ENCODE results near the gene FCHSD2.
A peak's percentile ranks its signal among the peaks of the same experiment; 100 is the strongest.
"Not testable (repeated sequence)": the region's sequence is repeated elsewhere in the genome, so short reads cannot be mapped to it uniquely, and the experiment has no call there.

Gene FCHSD2

DNA sequence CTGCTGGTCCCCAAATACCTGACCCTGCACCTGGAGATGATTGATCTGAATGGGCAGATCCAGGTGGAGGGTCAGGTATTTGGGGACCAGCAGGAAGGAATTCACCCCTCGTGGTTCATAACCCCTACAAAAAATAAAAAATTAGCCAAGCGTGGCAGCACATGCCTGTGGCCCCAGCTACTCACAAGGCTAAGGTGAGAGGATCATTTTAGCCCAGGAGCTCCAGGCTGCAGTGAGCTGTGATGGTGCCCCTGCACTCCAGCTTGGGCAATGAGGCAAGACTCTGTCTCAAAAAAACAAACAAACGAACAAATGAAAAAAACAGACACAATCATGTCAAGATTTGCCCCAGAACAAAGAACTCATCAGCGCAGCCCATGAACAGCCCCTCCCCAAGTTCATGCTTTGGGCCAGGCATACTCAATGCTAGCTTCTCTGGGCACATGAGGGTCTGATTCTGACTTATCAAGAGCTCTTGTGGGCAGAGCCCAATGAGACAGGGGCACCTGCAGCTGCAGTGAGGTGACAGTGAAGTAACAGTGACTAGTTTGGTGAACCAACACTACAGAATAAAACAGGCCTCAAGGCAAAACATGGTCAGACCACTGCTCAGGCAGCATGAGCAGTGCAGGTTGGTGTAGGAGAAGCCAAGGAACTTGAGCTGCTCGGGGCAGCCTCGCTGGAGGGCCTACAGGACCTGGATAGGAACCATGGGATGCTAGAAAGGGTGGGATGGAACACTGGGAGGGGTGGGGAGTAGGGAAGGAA lies 10.2 kb upstream of the FCHSD2 start:
- no peak for DNase-seq

DNA sequence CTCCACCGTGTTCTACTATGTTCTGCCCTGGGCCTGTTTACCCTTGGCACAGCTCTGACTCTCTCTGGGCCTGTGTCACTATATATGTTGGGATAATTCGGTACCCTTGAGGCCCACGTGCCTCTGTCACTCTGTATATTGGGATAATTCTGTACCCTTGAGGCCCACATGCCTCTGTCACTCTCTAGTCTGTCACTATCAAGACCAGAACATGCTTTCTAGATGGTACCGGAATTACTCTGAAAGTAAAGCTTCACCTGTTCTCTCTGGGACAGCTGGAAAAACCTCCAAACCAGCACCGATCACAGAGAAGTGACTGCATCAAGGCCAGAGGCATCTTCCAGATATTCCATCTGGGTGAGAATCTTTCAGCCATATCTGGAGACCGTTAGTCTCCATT lies 9.3 kb upstream of the FCHSD2 start:
- DNase-seq, result no peak

DNA sequence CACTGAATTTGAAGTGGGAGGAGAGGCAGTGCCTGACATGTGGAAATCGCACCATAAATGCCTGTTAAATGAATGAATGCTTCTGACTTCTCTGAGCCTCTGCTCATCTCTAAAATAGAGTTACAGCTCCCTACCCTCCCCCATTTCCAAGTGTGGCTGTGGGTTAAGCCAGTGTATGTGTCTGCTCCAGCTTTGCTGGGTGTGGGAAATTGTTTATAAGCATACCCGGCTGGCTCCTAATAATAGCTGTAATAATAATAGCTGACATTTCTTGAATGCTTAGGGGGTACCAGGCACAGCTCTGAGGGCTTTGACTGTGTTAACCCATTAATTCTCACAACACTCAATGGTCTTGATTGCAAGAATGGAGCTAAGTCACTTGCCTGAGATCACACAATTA lies 7.0 kb upstream of the FCHSD2 start:
- DNase-seq, result no peak

DNA sequence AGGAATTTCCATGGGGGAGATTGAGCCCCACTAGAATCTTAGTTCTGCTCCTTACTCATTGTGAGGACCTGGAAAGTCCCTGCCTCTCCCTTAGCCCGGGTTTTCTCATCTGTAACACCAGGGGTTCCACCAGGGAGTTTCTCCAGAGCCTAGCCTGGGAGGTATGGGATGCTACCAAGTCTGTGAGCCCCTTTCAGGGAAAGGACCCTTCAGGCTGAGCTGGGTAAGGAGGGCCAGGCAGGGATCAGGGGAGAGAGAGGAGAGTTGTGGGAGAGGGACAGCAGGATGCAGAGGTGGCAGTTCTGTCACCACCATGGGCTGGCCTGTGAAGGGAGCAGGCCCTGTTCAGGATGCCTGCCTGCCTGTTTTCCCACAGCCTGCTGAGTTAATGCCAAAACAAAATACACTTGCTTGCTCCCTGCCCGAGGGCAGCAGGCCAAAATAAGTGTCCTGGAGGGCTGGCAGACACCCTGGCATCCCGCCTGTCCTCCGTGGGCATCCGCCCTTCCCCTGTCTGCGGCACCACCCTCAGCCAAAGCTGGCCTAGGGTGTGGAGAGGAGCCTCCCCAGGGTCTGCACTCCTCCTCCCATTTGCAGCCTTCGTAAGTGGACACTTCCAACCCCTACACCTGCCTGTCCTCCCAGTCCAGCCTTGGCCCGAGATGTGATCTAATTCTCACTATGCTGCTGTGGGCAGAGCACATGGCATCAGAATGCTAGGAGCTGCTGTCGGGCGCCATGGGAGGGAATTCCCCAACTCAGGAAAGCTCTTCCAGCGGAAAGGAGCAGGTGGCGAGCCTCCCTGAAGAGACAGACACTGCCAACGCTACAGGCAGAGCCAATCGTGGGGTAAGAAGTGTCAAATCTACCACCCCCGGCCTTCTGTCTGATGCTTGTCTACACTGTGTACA lies 5.9 kb upstream of the FCHSD2 start:
- peak in 30 of 56 donors; percentile 14 to 72 (median 45) for DNase-seq

DNA sequence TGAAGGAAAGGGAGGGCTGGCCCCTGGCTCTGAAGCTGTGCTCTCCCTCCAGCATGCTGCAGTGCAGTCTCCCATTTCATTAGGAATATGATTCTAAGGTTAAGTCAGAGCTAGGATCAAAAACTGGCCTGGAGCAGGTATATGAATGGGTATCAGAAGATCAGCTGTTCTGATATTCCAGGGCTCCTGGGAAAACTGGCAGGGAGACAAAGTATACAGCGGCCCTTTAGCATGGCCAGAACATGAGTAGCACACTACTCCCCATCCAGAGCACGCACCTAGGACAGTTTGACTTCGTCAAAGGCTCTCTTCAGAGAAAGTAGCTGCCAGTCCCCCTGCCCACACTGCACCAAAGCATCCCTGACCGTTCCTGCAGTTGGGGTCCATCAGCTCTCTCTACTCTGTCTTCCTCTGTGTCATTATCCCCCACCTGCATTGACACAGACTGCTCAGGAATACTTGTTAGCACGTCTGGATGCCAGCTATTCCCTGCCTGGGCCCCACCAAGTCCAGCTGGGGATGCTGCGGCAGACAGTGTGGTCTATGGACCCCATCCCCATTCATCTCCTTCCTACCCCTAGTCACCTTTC lies 4.0 kb upstream of the FCHSD2 start:
- DNase-seq, result no peak

DNA sequence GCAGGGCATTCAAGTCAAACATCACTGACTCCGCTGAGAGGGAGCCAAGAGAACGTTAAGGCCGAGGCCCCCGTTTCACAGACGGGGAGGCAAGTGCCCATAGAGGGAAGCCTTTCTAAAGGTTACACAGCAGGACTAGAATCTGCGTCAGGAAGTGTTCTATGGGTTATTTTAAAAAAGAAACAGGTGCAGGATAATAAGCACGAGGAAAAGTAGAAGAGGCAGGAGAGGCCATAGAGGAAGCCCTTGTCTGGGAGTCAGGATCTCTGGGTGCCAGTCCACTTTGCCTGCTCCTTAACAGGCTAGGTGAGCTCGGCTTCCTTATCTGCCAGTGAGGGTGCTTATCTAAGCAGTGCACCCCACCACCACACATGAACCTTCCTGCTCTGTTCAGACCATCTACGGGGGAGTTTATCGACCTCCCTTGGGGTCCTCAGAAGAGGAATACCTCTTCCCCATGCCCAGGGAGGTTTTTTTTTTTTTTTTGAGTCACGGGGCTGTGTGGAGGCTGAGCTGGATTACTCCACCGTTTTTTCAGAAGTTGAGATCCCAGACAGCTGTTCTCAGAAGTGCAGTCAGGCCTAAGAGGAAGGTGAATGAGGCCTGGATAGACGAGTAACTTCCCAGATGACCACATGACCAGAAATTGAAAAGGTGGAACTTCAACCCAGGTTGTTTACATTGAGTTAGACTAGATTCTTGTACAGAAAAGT lies 1.2 kb upstream of the FCHSD2 start:
- DNase-seq, result peak in 1 of 56 donors; percentile 9

DNA sequence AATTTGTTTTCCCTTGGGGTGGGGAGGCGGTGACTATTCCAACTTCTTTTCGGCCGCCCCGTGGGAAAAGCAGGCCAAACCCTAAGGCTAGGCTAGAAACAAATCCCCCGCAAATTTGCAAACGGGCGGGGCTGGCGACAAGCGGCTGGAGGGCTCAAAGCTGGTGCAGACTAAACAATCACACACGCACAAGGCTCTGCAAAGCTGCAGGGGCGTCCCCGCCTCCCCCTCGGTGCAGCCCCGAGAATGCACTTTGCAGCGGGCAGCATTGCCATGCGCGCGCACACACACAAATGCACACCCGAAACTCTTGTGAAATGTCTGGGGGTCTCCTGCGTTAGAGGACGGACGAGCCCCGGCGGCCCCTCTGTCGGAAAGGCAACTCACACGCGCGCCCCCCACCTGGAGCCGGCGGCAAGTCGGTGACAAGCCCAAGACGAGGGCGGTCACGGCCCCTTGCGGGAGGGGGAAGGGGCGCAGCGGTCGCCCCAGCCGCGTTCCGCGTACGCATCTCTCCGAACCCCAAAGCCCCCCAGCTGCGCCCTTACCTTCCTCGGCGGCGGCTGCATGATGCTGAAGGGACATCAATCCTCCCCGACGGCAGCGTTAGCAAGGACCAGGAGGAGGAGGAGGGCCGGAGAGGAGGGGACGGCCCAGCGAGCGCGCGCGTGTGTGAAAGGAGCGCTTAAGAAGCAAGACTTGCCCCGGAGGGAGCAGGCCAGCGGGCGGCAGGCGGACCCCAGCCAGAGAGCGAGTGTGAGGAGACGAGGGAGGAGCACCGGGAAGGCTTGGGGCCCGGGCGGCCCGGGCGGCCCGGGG lies 600 bp downstream of the FCHSD2 start:
- DNase-seq, result peak in 37 of 56 donors; percentile 33 to 82 (median 69)

DNA sequence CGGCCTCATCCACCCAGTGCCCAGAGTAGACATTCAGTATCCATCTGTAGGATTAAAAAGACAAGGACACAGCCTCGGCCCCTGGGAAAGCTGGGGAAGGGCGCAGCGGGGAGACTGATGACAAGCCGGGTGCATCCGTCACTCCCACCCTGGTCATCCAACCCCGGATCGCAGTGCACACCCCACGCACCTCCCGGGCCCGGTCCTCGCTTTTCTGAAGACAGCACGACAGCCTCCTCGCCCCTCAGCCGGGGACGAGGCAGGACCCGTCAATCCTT lies 1.1 kb downstream of the FCHSD2 start:
- peak in 12 of 56 donors; percentile 25 to 68 (median 52) for DNase-seq

DNA sequence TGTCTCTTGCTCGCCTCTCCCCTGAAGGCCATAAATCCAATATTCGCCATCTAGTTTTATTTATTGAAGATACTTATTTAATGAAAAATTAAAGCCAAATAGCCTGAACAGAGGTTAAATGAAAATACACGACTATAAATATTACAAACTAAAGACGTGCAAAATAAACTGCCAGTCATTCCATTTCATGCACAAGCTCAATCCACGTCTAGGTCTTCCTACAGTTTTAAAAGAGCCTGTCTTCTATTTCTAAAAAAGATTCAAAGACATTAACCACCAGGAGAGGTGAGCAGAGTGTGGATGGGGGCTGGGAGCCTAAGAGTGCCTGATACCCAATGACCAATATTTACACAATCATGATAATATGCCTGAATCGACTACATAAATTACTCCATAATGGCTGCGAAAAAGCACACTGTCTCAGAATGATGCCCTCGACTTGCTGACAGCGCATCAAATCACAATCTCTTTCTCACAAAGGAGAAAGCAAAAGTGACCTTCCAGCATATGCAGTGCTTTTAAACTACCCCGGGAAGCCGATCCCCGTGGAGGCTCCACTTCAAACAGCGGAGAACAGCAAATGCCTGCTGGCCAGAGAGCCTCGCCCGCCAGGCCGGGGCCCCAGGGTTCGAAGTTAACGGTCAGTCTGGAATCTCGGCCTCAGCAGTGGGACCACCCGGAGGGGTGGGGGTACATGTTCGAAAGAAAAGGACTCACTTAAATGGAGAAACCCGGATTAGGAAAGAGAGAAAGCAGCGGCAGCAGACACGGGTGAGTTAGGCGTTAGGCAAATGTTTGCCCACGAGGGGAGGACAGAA lies 1.7 kb downstream of the FCHSD2 start:
- DNase-seq, result peak in 15 of 56 donors; percentile 25 to 66 (median 43)

DNA sequence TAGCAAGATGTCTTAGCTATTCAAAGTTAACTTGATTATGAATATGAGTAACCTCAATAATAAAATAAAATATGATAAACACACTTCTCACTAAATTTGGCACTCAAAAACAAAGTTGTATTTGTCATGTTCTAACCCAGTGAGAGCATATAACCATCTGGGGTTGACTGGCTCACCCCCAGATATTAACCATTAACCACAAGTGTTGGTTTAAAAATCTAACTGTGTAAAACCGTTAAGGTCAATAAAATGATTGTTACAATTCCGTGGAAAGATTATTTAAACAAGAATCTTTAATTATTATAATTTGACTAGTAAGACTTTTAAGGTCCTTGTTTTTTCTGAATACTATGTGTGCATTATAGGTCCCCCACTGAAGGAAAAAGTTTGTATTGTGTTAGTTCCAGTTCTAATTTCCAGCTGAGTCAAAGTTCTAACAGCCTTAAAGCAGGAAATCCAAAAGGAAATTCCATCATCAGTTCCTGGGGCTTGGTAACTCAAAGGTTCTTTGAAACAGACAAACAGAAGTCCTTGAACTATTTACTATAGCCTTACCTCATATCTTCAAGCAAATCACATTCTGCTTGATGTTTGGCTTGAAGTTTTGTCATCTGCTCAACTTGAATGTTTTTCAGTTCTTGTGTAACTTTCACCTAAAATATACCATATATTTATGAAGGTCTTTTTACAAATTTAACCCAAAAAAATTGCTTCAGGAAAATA lies 2.5 kb downstream of the FCHSD2 start:
- no peak for DNase-seq

DNA sequence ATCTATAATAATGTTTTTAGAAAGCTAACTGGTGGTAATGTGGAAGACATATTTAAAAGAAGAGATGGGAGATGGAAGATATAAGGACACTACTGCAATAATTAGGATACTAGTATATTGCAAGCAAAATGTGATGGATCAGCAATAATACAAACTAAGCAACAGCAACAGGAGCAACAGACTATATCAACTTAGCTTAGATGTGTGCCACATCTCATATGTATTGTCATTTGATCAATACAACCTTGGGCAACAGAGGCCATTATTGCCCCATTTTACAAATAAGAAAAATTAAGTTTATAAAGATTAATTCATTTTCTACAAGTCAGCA lies 4.2 kb downstream of the FCHSD2 start:
- DNase-seq, result no peak

DNA sequence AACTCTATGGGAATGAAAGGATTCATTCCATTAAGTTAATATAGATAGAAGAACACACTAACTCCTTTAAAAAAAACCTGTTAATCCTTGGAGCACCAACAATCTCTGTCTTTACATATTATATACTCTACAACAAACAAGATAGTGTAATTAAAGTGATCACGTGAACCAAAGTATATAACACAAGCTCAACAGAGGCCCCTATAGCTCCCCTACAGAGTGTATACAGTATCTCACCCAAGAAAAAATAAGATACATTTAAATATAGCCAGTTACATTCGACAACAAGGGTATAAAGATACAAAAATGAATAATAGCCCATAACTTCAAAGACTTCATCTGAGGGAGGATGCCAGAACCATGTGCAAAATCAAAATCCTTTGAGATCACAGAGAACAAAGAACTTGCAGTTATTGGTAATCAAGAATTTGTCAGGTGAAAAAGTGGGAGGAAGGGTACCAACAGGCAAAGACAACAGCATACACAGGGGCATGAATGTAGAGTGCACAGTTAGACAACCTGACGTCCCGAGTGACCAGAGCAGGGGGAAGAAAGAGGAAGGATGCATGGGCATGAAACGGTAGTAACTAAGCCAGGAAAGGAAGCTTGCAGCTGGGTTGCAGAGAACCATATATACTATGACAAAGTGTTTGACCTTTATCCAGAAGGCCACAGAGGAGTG lies 4.7 kb downstream of the FCHSD2 start:
- DNase-seq, result no peak

DNA sequence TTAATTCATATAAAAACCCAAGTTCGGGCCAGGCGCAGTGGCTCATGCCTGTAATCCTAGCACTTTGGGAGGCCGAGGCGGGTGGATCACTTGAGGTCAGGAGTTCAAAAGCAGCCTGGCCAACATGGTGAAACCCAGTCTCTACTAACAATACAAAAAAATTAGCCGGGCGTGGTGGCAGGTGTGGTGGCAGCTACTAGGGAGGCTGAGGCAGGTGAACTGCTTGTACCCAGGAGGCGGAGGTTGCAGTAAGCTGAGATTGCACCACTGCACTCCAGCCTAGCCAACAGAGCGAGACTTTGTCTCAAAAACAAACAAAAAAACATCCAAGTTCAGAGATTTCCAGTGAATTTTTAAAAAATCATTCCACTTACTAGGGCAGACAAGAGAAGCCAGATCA lies 5.4 kb downstream of the FCHSD2 start:
- DNase-seq, result not testable (repeated sequence)

DNA sequence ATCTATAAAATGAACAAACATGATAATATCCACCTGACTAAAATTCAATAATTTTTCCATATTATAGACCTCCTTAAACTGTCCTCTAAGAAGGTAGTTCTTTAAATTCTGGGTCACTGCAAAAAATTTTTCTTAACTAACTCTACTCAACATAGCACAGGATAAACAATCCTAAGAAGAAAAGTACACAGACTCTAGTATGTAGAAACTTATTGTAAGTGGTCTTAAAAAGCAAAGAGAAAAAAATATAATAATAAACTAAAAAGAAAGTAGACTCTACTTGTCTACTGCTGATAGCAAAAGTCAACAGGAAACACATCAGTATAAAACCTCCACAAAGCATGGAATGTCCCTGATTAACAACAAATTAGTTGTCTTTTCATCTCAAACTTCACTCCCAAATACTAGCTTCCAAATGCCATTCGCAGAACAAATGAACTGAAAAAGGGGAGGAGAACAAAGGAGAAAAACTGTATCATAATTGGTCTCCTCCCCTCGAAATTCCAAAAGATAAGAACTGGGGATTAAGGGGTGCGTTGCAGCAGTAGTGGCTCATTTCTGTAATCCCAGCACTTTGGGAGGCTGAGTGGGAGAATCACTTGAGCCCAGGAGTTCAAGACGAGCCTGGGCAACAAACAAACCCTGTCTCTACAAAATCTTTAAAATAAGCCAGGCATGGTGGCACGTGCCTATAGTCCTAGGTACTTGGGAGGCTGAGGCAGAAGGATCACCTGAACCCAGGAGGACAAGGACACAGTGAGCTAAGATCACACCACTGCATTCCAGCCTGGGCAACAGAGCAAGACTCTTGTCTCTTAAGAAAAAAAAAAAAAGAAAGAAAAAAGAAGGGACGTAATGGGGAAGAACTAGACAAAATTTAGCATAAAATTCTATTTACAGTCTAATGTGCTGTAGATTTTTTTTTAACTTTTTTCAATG lies 6.5 kb downstream of the FCHSD2 start:
- no peak for DNase-seq

DNA sequence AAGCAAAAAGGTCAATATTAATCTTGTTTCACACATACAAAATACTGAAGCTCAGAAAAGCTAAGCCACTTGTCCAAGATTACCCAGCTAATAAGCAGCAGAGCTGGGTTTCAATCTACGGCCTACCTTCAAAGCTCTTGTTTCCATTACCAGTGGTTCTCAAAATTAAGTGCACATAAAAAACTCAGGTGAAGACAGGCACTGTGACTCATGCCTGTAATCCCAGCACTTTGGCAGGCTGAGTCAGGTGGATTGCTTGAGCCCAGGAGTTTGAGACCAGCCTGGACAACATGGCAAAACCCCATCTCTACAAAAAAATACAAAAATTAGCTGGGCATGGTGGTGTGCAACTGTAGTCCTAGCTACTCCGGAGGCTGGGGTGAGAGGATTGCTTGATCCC lies 9.8 kb downstream of the FCHSD2 start:
- DNase-seq, result not testable (repeated sequence)

DNA sequence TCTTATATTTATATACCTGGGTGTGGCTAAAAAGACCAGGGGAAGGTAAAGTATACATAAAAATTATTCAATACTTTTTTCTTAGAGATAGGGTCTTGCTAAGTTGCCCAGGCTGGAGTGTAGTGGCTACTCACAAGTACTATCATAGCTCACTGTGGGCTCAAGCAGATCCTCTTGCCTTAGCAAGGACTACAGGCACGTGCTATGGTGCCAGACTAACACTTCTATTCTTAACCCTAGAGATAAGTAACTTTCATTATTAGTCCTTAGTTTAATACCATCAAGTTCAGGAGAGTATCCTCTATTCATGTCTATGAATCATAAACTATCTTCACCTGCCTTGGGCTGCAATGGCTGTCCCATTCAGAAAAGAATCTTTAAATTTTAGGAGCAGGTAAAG lies 11.9 kb downstream of the FCHSD2 start:
- no peak for DNase-seq

DNA sequence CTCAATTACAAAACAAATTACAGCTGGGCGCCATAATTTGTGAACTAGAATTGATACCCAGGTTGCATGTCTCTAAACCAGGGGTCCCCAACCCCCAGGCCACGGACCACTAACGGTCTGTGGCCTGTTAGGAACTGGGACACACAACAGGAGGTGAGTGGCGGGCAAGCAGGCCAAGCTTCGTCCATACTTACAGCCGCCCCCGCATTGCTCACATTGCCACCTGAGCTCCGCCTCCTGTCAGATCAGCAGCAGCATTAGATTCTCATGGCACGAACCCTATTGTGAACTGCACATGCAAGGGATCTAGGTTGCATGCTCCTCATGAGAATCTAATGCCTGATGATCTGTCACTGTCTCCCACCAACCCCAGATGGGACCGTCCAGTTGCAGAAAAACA lies 12.9 kb downstream of the FCHSD2 start:
- DNase-seq, result no peak
